Loucy (cell line): Measurements from ENCODE around the gene HELZ.

ENCODE experiments used
- H2AFZ ChIP-seq: fragments of 200-600 bp; sonication (generic); 2 replicates; pipeline ENCODE4 v1.6.0; 2016; ENCODE audit warnings: antibody characterized with exemption, mild to moderate bottlenecking, low read length, moderate library complexity
- H3F3A ChIP-seq: fragments of 200-600 bp; 2 replicates; pipeline ENCODE4 v1.6.0; 2016; ENCODE audit warnings: antibody characterized with exemption, low read depth, mild to moderate bottlenecking
- H3K27me3 ChIP-seq: fragments of 200-600 bp; sonication (generic); 2 replicates; pipeline ENCODE4 v1.6.1; 2014; ENCODE audit warnings: low read length, mild to moderate bottlenecking; ENCODE audit not compliant: insufficient read depth, poor library complexity, severe bottlenecking
- H3K36me3 ChIP-seq: fragments of 200-600 bp; sonication (generic); 2 replicates; pipeline ENCODE4 v1.6.1; 2016; ENCODE audit warnings: low read length; ENCODE audit not compliant: insufficient read depth
- H3K4me1 ChIP-seq: fragments of 200-600 bp; sonication (generic); 2 replicates; pipeline ENCODE4 v1.5.1; 2014; ENCODE audit warnings: low read length, mild to moderate bottlenecking; ENCODE audit not compliant: insufficient read depth, poor library complexity, severe bottlenecking
- H3K4me2 ChIP-seq: fragments of 200-600 bp; sonication (generic); 2 replicates; pipeline ENCODE4 v1.6.0; 2014; ENCODE audit warnings: antibody characterized with exemption, low read length, low read depth, mild to moderate bottlenecking; ENCODE audit not compliant: poor library complexity, severe bottlenecking
- H3K4me3 ChIP-seq: fragments of 200-600 bp; sonication (generic); 2 replicates; pipeline ENCODE4 v1.5.1; 2014; ENCODE audit warnings: low read length, mild to moderate bottlenecking, mixed read lengths; ENCODE audit not compliant: poor library complexity, severe bottlenecking
- H3K79me2 ChIP-seq: fragments of 200-600 bp; sonication (generic); 2 replicates; pipeline ENCODE4 v1.6.1; 2014; ENCODE audit warnings: low read length; ENCODE audit not compliant: insufficient read depth
- H3K9ac ChIP-seq: fragments of 200-600 bp; sonication (generic); 2 replicates; pipeline ENCODE4 v1.6.0; 2014; ENCODE audit warnings: mild to moderate bottlenecking, low read depth, low read length, moderate library complexity; ENCODE audit not compliant: poor library complexity, severe bottlenecking
- H3K9me2 ChIP-seq: fragments of 200-600 bp; sonication (generic); replicated peaks from 2 replicates; pipeline ENCODE4 v1.6.1; 2016; ENCODE audit warnings: low read depth, low read length, mixed read lengths
- H3K9me3 ChIP-seq: fragments of 200-600 bp; sonication (generic); 2 replicates; pipeline ENCODE4 v1.6.1; 2014; ENCODE audit warnings: mild to moderate bottlenecking, antibody characterized with exemption, low read length, low read depth; ENCODE audit not compliant: insufficient read depth
- H4K20me1 ChIP-seq: fragments of 200-600 bp; sonication (generic); 2 replicates; pipeline ENCODE4 v1.6.0; 2014; ENCODE audit warnings: antibody characterized with exemption, low read length, mild to moderate bottlenecking; ENCODE audit not compliant: insufficient read depth, poor library complexity, severe bottlenecking
- CTCF ChIP-seq: fragments of 200-600 bp; sonication (generic); conservative IDR thresholded peaks from 2 replicates; pipeline ENCODE4 v1.5.1; 2014; ENCODE audit warnings: mild to moderate bottlenecking, antibody characterized with exemption, low read length
- EZH2phosphoT487 ChIP-seq: fragments of 200-600 bp; IDR thresholded peaks from 2 replicates; pipeline ENCODE4 v1.6.1; 2018; ENCODE audit warnings: antibody characterized with exemption, mild to moderate bottlenecking, moderate library complexity, borderline replicate concordance

HELZ gene

GRCh38 chr17:67032985-67033384 is 212.0 kb downstream of the HELZ start:
- Histone ChIP-seq H3K79me2 (no peaks in the 10 kb centered on the region), H3K9me2 (no peaks in the 10 kb centered on the region), H2AFZ (no peak overlapping the region), H3K9me3 (no peaks in the 10 kb centered on the region), H4K20me1 (no peaks in the 10 kb centered on the region), H3F3A (no peaks in the 10 kb centered on the region), H3K4me3 (no peak overlapping the region), H3K36me3 (no peaks in the 10 kb centered on the region), H3K27me3 (no peaks in the 10 kb centered on the region), H3K9ac (no peak overlapping the region), H3K4me1 (no peaks in the 10 kb centered on the region), H3K4me2 (no peak overlapping the region)
- TF ChIP-seq EZH2phosphoT487 (no peak), CTCF (no peak)

- Histone ChIP-seq H3K9me3 (no peaks in the 10 kb centered on the region), H3K4me1 (no peaks in the 10 kb centered on the region), H3F3A (no peaks in the 10 kb centered on the region), H3K9me2 (no peaks in the 10 kb centered on the region), H3K4me3 (no peak overlapping the region), H3K27me3 (no peaks in the 10 kb centered on the region), H3K36me3 (no peaks in the 10 kb centered on the region), H2AFZ (no peak overlapping the region), H4K20me1 (no peaks in the 10 kb centered on the region), H3K9ac (no peak overlapping the region), H3K79me2 (no peaks in the 10 kb centered on the region), H3K4me2 (no peak overlapping the region)
- no peak for TF ChIP-seq EZH2phosphoT487
- no peak for TF ChIP-seq CTCF
Measured at GRCh38 chr17:67032382-67032781, 212.6 kb downstream of the HELZ start.

GRCh38 chr17:67030641-67031040 is 214.4 kb downstream of the HELZ start:
- H3K27me3 ChIP-seq: no peaks in the 10 kb centered on the region
- no peak overlapping the region for H2AFZ ChIP-seq
- no peak overlapping the region for H3K4me2 ChIP-seq
- no peaks in the 10 kb centered on the region for H3K79me2 ChIP-seq
- no peaks in the 10 kb centered on the region for H3F3A ChIP-seq
- H4K20me1 ChIP-seq: no peaks in the 10 kb centered on the region
- H3K9ac ChIP-seq: no peak overlapping the region
- no peaks in the 10 kb centered on the region for H3K9me3 ChIP-seq
- TF ChIP-seq CTCF: no peak
- TF ChIP-seq EZH2phosphoT487: no peak
- H3K36me3 ChIP-seq: no peaks in the 10 kb centered on the region
- H3K4me1 ChIP-seq: no peaks in the 10 kb centered on the region
- H3K9me2 ChIP-seq: no peaks in the 10 kb centered on the region
- no peak overlapping the region for H3K4me3 ChIP-seq
